Lower leg skin (tissue), 4 donors: Measurements from ENCODE around the gene ZNF674. TPM values are rescaled to one million over a fixed set of nuclear protein-coding genes. Genes with fewer than 3 reads are reported as not detected.

ENCODE experiments used
- DNase-seq, 2 donors: peaks; one replicate each; pipeline ENCODE4 v3.0.0-alpha.2; 2019; ENCODE audit warnings: low spot score in 2 of 2
- H3K4me3 ChIP-seq: fragments of 200-600 bp; sonication (generic); 2 replicates; pipeline ENCODE4 v1.5.1; 2017; ENCODE audit warnings: mild to moderate bottlenecking, low read depth; ENCODE audit not compliant: poor library complexity, severe bottlenecking
- POLR2A ChIP-seq, 2 donors: fragments of 450-650 bp; IDR thresholded peaks; one replicate each; pipeline ENCODE4 v1.6.1; 2016 to 2017; ENCODE audit warnings: antibody characterized with exemption in 2 of 2, mild to moderate bottlenecking in 1 of 2, moderate library complexity in 1 of 2
- WGBS, 2 donors: methylation state at CpG; one replicate each; pipeline ENCODE4 v1.1.5; 2018; 5-methylcytosine and 5-hydroxymethylcytosine counted together
- intact Hi-C: fragments of 100-400 bp; cut with DNase I; formaldehyde crosslinking; loops from one replicate; pipeline ENCODE4 v1.15.0; 2023; ENCODE audit warnings: low total_unique reads
- total RNA-seq, 4 donors: library from RNA; depleted of rRNA; stranded (reverse); fragments of >200 nt; gene quantifications; one replicate each; pipeline ENCODE4 v1.1.0, GENCODE V29; 2016
- TF ChIP-seq, protein P1 (sequence below), 3 donors: fragments of 450-650 bp; IDR thresholded peaks; one replicate each; pipeline ENCODE4 v1.5.1; 2016; ENCODE audit warnings: antibody characterized with exemption in 3 of 3, mild to moderate bottlenecking in 3 of 3, moderate library complexity in 2 of 3

Gene ZNF674
- total RNA-seq, 4 donors from 2014 or later: 0.76 to 2.3 (median 2.0) TPM

DNA sequence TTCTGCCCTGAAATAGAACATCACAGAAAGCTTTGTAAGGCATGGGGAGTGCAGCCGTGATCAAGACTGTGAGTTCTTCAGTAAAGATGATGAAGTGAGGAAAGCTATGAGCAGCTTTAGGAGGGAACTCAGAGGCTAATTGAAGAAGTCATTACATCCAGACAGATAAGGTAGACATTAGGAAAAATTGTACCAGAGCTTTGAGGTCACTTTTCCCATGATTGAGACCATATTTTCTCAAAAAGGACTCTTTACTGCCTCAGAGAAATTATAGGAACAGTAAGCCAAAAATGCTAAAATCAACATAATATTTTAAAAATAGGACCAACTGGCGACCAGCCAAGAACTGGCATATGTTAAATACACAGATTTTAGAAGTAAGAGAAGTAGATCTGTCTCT, 39.5 kb upstream of the ZNF674 start:
- TF ChIP-seq, protein P1, sequence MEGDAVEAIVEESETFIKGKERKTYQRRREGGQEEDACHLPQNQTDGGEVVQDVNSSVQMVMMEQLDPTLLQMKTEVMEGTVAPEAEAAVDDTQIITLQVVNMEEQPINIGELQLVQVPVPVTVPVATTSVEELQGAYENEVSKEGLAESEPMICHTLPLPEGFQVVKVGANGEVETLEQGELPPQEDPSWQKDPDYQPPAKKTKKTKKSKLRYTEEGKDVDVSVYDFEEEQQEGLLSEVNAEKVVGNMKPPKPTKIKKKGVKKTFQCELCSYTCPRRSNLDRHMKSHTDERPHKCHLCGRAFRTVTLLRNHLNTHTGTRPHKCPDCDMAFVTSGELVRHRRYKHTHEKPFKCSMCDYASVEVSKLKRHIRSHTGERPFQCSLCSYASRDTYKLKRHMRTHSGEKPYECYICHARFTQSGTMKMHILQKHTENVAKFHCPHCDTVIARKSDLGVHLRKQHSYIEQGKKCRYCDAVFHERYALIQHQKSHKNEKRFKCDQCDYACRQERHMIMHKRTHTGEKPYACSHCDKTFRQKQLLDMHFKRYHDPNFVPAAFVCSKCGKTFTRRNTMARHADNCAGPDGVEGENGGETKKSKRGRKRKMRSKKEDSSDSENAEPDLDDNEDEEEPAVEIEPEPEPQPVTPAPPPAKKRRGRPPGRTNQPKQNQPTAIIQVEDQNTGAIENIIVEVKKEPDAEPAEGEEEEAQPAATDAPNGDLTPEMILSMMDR (IDR thresholded peaks at IDR 0.05): no peak
- no peak for TF ChIP-seq POLR2A (IDR thresholded peaks at IDR 0.05)
- peak in 1 of 2 donors; percentile 23 for DNase-seq
- no peak overlapping the region for H3K4me3 ChIP-seq
- intact Hi-C loops: no loop called here
- WGBS, 2 donors: 46 to 53% methylated on average over 2 of the region's 2 CpGs

DNA sequence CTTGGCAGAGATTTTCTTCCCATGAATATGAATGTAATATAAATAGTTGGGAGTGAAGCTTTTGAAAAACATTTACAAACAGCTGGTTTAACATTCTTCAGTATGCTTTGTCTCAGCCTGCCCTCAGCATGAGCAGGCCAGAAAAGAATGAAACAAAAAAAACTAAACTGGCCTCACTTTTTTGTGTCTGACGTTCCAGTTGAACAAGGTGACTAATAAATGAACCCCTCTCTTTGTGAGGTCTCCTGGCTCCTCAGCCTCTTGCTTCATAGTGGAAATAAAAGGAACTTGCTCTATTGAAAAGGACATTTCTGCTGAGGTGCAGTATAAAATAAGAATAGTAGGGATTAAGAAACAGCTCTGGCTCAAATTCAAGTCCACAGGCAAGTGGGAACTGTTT, 37.7 kb upstream of the ZNF674 start:
- intact Hi-C loops: no loop called here
- 9 to 29% methylated on average over 1 of the region's 1 CpG for WGBS, 2 donors
- TF ChIP-seq, protein P1 (IDR thresholded peaks at IDR 0.05): no peak
- TF ChIP-seq POLR2A (IDR thresholded peaks at IDR 0.05): no peak
- DNase-seq: peak in 1 of 2 donors; percentile 7
- H3K4me3 ChIP-seq: no peak overlapping the region

DNA sequence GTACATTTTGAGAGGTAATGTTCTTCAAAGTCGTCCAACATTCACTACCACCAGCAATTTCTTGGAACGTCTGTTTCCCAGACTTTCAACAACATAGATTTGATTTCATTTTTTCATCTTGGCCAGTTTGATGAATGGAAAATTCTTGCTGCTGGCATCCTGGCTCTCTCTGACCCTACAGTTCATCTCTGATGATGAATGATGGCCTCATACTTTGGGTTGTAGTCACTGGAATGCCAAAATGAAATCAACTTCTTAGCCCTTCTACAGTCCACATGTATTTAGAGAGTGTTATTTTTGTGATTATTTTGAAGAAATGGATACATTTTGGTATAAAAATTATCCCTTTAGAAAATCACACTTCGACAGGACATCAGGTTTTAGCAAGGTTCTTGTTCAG, 37.1 kb upstream of the ZNF674 start:
- intact Hi-C loops: no loop called here
- no peak overlapping the region for H3K4me3 ChIP-seq
- DNase-seq: peak in 1 of 2 donors; percentile 2
- 44 to 47% methylated on average over 3 of the region's 3 CpGs for WGBS, 2 donors
- TF ChIP-seq, protein P1 (IDR thresholded peaks at IDR 0.05): no peak
- TF ChIP-seq POLR2A (IDR thresholded peaks at IDR 0.05): no peak

DNA sequence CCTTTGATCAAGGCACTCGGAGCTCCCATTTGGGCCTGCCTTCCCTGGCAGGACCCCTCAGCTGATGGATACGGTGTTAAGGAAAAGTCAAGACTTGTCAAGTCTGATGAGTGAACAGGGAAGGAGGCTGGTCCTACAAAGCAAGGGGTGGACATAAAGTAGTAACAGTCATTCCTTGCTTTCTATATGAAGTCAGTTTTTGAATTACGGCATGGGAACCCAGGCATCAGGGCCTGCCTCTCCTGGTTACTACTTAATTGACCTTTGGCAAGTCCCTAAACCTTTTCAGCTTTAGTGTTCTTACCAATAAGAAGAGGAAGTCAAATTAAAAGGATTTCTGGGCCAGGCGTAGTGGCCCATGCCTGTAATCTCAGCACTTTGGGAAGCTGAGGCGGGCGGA, 35.4 kb upstream of the ZNF674 start:
- no peak overlapping the region for H3K4me3 ChIP-seq
- intact Hi-C loops: no loop called here
- TF ChIP-seq, protein P1 (IDR thresholded peaks at IDR 0.05): no peak
- TF ChIP-seq POLR2A (IDR thresholded peaks at IDR 0.05): no peak
- peak in 1 of 2 donors; percentile 46 for DNase-seq
- WGBS, 2 donors: 92 to 100% methylated on average over 6 of the region's 6 CpGs

DNA sequence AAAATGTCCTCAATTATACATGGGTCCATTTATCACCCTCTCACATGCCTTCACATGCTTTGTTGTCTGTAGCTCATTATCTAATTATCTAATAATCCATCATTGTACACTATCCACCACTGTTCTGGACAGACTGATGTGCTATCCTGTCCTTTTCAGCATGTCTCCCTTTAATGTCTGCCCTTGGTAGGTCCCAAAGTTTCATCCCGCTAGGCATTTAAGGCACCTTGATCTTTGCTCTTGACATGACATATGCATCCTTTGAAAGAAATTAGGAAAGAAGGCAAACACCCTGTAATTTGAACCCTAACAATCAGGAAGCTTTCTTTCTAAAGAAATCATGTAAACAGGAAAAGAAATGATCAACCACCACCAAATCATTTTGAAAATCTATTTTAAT, 34.0 kb upstream of the ZNF674 start:
- TF ChIP-seq POLR2A (IDR thresholded peaks at IDR 0.05): no peak
- 81 to 100% methylated on average over 1 of the region's 1 CpG for WGBS, 2 donors
- peak in 1 of 2 donors; percentile 3 for DNase-seq
- no peak overlapping the region for H3K4me3 ChIP-seq
- intact Hi-C loops: no loop called here

DNA sequence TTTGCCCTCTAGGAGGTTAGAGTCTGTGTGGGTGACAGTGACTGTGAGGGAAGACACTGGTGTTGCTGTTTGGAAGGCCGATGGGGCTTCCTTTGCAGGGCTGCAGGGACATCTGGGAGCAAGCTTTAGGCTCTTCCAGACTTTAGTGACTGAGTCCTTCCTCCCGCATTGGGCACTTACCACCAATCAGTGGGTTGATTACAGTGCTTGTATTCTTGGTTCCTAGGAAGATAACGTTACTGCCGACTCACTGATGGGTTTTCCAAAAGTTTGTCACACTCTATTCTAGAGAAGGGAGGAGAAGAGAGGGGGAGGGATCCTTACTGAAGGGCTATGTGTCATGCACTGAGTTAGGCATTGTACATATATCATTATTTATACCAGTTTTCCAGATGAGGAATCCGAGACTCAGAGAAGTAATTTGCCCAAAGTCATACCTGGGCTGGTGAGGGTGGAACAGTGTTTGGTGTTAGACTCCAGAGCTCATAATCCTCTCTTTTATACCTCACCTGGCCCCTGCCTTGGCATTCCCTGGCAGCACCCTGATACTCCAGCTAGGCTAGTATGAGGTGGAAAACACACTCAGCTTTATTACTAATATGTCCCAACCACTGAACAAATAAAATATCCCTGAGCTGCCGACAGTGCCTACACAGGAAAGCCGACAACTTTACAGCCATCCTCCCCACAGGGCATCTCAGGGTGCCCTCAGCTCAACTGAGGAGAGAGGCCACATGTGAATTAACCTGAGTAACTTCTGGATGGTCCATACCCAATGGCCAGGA, 32.2 kb upstream of the ZNF674 start:
- intact Hi-C loops: no loop called here
- TF ChIP-seq POLR2A (IDR thresholded peaks at IDR 0.05): no peak
- TF ChIP-seq, protein P1 (IDR thresholded peaks at IDR 0.05): no peak
- WGBS, 2 donors: 71 to 77% methylated on average over 5 to 7 of the region's 7 CpGs
- H3K4me3 ChIP-seq: no peak overlapping the region
- peak in 1 of 2 donors; percentile 36 for DNase-seq
